Stimulated activated CD4-positive, alpha-beta T cell treated with anti-CD3 and anti-CD28 coated beads, TNF-alpha, amount 100 ng/mL, for 1 hour (primary cell): ENCODE data around the gene TNIP2.

ENCODE experiments used
- DNase-seq, 3 donors: peaks; one replicate each; pipeline ENCODE4 v3.0.0-alpha.2; 2020; ENCODE audit warnings: low read depth in 3 of 3, low spot score in 1 of 3

TNIP2 gene, protein sequence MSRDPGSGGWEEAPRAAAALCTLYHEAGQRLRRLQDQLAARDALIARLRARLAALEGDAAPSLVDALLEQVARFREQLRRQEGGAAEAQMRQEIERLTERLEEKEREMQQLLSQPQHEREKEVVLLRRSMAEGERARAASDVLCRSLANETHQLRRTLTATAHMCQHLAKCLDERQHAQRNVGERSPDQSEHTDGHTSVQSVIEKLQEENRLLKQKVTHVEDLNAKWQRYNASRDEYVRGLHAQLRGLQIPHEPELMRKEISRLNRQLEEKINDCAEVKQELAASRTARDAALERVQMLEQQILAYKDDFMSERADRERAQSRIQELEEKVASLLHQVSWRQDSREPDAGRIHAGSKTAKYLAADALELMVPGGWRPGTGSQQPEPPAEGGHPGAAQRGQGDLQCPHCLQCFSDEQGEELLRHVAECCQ

DNA sequence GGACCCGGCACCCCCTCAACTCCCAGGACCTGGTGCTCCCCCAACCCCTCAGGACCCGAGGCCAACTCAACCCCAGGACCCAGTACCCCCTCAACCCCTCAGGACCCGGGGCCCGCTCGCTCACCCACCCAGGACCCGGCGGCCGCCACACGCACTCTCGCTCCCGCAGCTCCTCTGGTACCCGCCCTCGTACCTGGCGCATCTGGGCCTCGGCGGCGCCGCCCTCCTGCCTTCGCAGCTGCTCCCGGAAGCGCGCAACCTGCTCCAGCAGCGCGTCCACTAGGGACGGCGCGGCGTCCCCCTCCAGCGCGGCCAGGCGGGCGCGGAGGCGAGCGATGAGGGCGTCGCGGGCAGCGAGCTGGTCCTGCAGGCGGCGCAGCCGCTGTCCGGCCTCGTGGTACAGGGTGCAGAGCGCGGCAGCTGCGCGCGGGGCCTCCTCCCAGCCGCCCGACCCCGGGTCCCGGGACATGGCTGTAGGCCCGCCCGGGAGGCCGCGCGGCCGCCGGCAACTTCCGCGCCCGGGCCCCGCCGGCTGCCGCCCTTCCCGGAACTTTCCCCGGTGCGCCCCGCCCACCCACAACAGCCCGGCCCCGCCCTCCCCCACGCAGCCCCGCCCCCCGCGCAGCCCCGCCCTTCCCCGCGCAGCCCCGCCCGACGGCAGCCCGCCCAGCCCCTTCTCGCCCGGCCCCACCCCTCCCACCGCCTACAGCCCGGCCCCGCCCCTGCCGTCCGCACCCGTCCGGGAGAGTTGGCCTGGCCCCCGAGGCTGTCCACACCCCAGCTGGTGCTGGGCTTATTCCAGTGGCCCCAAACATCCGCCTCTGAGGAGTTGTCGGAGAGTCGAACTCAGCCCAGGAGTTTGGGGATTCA lies at the start of gene TNIP2:
TNIP2 (minus strand) TSS at position 516 of the 870 bp plus-strand sequence; CDS start at position 469, 47 bp downstream.
- DNase-seq, result peak; percentile 42 to 69 (median 65)

DNA sequence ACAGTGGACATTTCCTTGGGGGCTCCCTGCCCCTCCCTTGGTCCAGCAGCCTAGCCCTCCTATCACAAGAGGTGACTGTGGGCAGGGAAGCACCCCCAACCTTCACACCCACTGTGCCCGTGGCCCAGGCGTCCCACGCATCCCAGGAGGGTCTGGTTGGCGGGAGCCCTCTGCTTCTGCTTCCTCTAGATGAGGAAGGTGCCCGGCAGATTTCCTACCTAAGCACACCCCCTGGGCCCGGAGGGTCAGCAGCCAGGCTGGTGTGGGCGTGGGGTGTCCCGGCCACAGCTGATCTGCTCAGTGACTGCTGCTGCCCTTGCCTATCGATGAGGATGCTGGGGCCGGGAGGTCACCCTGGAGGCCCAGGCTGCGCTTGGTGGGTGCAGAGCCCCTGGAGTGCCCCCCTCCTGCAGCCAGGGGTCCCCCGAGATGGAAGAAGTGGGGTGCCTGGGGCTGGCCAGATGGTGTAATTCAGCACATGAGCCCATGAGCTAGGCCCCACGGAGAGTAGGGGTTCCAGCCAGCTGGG lies 48.9 kb upstream of the TNIP2 start:
- no peak for DNase-seq

DNA sequence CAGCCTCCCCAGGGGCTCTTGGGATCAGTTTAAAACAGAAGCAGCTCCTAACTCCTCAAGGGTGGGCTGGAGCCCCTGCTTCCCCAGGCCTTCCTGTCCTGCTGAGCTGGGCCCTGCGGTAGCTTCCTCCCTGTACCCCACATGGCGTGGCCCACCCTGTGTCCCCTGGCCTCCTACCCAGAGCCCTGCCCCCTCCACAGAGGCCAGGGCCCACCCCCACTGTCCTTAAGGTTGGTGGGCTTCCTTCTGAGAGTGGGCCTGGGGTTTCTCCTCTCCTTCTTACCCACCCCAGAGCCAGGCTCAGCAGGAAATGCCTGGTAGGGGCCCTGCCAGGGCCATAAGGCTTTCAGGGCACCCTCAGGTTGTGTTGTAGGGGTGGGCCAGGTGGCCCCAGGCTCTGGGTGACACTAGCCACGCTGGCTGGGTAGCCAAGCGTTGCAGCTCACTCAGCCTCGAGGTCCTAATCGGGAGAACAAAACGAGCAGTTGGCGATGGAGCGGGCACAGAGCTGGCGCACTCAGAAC lies 48.4 kb upstream of the TNIP2 start:
- no peak for DNase-seq

DNA sequence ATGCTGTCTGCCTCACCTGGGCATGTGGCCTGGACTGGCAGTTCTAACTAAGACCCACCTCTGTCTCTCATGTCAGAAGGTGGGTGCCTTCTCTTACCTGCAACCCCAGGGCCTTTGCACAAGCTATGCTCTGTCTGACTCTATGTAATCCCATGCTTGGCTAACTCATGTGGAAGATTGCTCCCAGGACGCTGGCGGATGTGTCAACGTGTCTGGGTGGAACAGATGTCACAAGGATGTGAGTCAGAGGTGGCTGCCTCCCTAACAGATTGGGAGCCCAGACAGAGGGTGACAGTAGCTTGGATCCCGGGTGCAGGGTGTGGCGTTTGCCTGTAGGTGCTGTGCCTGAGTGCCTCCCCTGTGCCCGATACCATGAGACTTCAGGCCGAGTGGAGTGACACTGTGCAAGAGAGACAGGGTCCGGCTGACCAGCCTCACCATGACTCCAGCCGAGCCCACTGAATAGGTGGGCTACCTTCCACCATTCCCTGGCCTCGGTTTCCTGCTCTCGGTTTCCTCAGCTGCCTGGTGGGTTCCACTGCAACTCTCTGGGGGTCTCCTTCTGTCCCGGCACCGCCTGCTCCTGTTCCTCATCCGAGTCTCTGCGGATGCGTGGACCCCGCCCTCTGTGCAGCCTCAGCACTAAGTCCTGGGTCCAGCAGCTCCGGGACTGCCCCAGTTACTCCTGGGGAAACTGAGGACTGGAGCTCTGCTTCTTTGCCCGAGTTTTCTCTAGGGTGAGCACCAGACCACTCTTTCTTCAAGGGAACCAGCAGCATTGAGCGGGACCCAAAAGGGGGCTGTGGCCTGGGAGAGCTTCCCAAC lies 47.7 kb upstream of the TNIP2 start:
- no peak for DNase-seq

DNA sequence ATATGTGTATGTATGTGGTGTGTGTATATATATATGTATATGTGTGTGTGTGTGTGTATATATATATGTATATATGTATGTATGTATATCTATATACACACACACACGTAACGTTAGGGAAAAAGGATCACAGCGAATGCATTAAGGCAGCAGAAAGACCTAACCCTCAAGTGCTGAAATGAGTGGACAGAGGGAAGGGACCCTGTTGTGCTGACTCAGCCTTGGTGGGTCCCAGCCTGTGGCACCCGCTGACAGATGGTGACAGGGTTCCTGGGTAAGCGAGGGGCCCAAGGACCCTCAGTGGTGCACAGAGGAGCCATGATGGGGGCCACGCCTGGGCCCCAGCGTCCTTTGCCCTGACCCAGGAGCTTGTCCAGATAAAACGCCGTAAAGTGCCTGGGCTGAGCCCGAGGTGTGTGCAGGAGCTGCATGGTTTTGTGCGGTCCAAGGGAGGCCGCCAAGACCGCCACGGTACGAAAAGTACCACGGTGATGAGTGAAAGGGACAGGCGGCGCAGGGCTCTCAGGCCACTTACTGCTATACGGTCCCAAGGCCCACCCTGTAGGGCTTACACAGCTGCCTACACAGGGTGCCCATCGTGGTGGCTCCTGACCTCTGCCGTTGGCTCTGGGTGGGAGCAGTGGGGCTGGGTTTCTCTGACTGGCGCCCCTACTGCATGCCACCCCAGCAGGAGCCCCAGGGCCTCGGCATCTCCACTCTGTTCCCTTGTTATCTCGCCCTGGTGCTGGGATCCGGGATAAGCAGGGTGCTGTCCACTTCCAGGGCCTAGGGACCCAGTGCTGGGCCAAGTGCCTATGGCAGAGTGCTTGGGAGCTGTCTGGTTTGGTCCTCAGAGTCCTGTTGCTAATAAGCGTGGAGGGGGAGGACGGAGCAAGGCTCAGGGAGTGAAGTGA lies 46.7 kb upstream of the TNIP2 start:
- DNase-seq, result no peak

DNA sequence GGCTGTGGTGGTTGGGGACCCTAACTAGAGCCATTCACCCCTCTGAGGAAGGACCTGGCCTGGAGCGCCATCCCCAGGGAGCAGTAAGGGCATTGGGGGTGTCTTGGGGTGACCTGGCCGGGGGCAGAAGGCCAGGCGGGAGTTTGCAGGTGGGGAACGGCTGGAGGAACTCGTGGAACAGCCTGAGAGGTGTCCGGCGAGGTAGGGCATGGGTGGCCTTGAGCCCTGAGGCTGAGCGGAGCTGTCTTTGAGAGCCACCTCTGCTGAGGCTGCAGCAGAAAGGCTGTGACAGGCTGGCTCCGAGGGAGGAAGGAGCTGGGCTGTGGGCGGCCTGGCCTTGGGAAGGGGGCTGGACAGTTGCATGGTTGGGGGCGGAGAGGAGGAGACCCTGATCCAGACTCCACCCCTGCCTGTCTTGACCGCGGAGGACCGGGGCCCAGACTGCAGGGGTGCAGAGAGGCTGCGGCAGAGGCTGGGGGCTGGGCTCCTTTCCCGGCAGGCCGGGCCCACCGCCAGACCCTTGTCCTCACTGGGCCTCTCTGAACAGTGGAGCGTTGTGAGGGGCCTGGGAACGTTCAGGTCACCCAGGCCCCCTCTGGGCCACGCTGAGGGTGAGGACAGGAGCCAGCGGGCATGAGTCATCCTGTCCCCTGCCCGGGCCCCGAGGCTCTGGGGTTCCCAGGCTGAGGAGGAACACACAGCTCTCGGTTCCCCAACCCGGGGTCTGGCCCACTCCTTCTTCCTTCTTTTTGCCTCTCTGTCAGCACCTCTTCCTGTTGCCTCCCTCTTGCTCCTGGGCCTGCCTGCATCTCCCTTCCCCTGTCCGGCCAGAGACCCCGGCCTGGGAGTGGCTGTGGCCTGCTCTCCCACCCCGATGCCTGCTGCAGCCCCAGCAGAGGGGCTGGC lies 44.8 kb upstream of the TNIP2 start:
- DNase-seq, result no peak

DNA sequence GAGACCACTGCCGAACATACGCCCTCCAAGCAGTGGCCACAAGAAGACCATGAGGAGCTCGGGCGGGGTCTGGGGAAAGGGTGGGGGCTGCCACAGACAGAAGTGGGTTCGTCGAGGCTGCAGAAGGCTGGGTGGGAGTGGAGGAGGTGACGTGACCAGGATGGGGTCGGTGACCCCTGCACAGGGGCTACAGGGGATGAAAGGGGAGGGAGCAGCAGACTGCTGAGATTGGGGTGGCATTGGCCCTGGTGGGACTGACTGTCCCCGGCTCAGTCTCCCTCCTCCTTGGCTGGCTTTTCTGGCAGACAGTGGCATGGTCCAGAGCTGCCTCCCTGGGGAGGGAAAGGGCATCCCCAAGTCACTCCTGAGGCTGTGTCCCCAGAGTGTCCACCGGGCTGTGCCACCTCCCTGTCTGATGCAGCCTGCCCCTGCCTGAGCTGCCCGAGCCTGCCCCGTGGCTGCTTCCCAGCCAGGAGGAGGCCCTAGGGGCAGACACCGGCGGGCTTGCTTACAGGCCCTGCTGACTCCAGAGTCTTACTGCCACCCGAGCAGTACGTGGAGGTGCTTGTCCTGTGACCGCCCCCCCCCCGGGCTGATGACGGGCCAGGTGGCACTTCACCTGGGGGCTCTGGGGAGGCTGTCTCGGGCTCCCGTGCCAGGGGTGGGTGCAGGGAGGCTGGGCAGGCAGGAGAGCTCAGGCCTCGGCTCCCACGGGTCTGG lies 44.0 kb upstream of the TNIP2 start:
- DNase-seq, result no peak

DNA sequence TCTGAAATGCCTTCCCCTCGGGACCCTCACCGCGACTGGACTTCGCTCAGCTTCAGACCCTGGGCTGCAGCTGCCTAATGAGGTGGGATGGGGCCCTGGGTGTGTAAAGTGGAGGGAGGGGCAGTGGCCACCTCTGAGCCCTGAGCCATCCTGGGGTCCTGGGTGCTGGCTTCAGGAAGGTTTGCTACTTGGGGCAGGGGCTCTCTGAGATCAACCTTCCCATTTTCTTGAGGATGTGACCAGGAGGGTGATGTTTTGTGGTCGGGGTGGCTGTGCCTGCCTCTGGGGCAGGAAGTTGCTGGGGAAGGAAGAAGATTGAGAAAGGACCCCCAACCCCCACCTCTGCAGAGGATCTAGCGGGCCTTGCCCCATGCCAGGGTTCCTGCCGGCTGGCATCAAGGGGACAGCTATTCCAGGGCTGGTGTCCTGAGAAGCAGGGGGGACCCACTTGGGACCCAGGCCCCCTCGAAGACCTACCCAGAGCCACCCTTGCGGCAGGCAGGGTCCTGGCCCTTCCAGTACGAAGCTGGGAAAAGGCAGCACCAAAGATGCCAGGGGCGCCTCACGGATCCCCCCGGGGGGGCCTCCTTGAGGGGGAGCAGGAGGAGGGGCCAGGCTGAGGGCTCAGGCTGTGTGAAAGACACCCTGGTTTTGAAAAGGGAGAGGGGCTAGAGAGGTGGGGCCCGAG lies 43.2 kb upstream of the TNIP2 start:
- no peak for DNase-seq

DNA sequence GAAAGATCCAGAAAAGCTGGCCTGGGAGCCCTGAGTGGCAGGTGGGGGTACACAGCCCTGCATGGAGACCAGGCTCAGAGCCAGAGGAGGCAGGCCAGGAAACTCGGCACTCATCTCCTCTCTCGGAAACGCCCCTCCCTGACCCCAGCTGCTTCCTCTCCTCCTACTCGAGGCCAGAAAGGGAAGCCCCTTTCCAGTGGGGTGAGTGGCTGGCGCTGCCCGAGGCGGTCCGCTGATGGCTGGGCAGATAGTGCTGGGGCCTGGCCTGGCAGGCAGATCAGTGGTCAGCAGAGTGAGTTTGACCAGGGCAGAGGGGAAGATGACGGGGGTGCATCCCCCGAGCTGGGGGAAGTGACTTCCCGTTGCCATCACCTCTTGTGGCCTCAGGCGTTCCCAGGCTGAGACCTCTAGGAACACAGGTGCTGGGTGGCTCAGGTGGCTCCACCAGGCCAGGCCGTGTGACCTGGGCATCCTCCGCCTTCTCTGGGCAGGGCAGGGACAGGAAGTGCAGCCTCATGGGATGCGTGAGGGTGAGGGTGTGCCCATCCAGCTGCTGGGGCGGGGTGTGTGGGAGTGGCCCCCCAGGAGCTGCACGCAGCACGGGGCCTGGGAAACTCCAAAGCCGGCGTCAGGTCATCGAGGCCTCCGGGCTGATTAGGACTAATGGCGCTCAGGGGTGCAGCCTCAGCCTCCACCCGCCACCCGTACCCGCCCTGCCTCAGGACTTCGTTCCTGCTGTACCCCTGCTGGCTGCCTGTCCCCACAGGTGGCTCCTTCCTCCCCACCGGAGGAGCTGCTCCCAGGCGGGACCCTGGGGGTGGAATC lies 42.5 kb upstream of the TNIP2 start:
- DNase-seq, result no peak

DNA sequence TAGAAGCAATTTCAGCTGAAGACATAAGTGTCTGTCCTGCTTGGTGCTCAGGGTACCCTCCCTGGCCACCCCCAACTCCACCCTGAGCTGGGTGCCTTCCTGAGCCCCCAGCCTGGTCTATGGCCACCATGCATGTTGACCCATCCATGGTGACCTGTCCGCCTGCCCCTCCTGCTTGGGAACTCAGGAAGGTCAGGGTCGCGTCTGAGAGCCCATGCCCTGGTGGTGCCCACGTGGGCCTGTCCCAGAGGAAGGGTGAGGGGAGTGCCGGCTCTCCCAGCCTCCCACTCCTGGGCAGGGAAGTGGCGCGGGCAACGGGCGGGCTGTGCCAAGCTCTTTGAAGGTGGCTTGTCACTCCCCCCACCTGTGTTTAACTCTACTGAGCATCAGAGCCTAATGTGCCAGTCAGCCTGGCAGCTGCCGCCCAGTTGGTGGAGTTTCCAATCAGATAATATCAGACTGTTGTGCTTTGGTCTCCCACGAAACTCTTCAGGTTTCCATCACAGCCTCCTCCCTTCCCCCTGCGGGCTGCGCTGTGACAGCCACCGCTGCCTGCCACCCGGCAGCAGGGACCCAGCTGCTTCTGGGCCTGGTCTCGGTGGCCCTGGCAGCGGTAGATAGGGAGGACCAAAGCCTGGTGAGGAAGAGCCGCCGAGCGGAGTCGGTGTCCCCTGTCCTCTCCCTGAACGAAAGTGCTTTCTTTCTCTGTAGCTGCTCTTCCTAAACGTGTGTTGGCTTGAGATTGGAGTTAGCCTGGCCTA lies 41.6 kb upstream of the TNIP2 start:
- DNase-seq, result no peak

DNA sequence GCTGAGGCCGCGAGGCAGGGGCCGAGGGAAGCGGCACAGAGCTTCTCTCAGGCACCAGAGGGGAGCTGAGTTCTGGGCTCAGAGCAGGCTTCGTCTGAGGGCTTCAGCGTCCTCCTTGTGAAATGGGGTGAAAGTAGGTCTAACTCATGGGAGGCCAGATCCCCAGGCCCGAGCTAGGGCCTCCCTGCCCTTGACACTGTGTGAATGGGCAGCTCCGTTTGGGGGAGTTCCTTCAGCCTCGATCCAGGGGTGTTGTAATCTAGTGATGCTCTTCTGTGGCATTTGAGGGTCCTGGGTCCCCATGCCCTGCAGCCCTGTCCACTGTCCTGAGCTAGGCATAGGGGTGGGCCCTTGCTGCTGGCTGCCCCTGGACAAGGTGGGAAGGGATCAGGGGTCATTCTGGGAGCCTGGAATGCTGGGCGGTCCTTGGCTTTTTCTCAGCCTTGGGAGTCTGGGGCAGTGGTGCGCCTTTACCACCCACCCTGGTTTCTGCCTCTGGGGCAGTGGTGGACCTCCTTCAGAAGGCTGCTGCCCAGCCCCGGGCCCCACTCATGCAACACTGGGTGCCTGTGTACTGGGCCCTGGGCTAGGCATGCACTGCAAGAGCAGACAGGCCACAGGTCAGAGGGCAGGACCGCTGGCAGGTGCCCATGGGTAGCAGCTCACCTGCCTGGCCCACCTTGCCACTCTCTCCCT lies 40.9 kb upstream of the TNIP2 start:
- no peak for DNase-seq

DNA sequence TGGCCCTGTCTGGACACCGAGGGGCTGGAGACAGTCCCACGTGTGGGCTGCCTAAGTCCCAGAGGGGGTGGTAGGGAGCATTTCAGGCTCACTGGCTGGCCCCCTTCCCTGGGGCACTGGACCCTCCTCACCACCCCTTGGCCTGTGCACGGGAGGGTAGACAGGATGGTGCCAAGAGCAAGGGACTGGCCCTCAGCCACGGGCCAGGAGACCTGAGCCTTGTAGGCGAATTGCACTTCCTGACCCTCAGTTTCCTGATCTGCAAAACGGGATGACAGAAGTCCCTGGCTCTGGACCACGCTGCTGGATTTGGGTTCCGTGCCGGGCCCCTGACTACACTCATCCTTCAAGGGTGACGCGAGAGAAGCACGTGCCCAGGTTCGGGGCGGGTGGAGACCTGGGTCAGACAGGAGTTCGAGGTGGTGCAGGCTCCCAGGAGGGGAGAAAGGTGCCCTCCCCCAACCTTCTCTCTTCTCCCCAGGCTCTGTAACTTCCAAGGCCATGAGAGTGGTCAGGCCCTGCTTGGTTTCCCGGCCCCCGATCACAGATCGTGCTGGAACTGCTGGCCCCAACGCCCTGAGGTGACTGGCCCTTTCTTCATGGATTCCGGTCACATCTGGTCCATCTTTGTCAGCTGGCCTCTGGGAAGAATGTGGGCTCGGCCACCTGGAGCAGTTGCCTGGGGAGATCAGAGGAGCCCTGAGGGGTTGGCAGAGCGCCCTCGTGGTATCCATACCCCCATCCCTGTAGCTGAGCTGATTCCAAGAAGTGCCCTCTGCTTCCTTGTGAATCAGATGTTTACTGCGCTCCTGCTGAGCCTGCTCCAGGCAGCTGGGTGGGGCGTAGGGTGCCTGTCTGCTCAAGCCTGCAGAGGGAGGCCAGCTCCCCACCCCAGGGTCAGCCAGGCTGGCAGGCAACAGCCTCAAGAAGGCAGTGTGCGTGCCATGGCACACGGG lies 40.0 kb upstream of the TNIP2 start:
- no peak for DNase-seq

DNA sequence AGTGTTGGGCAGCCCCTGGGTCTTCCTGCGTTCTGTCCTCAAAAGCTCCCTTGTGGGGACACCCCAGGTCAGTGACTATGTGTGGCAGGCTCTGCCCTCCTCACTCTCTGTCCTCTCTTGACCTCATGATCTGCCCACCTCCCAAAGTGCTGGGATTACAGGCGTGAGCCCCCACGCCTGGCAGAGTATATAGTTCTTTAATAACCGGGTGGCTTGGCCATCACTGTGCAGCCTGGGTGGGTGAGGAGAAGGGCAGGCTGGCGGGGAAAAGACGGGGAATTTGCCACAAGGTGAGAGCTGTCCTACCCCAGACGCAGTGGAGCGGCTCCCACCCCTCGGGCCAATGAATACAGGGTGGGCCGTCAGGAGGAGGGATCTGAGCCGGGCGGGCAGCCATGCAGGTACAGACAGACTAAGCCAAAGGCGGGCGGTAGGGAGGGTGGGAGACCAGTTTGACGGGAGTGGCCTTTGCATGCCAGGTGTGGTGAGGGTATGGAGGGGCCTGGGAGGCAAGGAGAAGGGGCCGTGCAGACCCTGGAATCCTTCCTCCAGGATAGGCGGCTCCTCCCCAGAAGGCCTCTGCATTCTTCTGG lies 39.3 kb upstream of the TNIP2 start:
- DNase-seq, result no peak
